Naive thymus-derived CD4-positive, alpha-beta T cell (primary cell): ENCODE results near the gene CASP9. TPM values are rescaled to one million over a fixed set of nuclear protein-coding genes. Genes with fewer than 3 reads are reported as not detected.
A peak's percentile ranks its signal among the peaks of the same experiment; 100 is the strongest.

Source experiments
- ATAC-seq: fragments of 150-1000 bp; cut with Tn5 transposase; 2 replicates; pipeline ENCODE4 v1.10.0; 2021; ENCODE audit warnings: mild to moderate bottlenecking, moderate library complexity
- CTCF ChIA-PET: fragments of 350-600 bp; sonication (Branson Sonifier 250); formaldehyde crosslinking; loops from one replicate; lab custom pipeline; 2021; ENCODE audit warnings: antibody characterized with exemption; lab: Charles Lee
- POLR2A ChIA-PET: fragments of 350-600 bp; sonication (Branson Sonifier 250); formaldehyde crosslinking; loops from one replicate; lab custom pipeline; 2021; ENCODE audit warnings: antibody characterized with exemption, inconsistent platforms; lab: Charles Lee
- DNase-seq, 9 donors: peaks; one replicate each; pipeline versions ENCODE4 v3.0.0 to v3.0.0-alpha.2; 2020 to 2022; ENCODE audit warnings: mixed read lengths in 1 of 9
- H3K27ac ChIP-seq: one replicate; pipeline ENCODE4 v1.7.0; 2013; ENCODE audit warnings: mild to moderate bottlenecking, low read depth, low read length, moderate library complexity
- H3K27me3 ChIP-seq, 2 donors: one replicate each; pipeline ENCODE4 v1.7.0; 2013; ENCODE audit warnings: low read length in 2 of 2, mild to moderate bottlenecking in 2 of 2, moderate library complexity in 2 of 2; ENCODE audit not compliant: control insufficient read depth in 2 of 2, insufficient read depth in 2 of 2
- H3K36me3 ChIP-seq, 3 experiments: 1 replicate in 2 of 3; 2 replicates in 1 of 3; pipeline ENCODE4 v1.7.0; 2013; ENCODE audit warnings: low read length in 3 of 3, mild to moderate bottlenecking in 3 of 3, moderate library complexity in 1 of 3; ENCODE audit not compliant: insufficient read depth in 3 of 3, control insufficient read depth in 2 of 3
- H3K4me1 ChIP-seq, 2 donors: one replicate each; pipeline ENCODE4 v1.7.0; 2013; ENCODE audit warnings: low read length in 2 of 2, mild to moderate bottlenecking in 2 of 2, moderate library complexity in 1 of 2; ENCODE audit not compliant: control insufficient read depth in 2 of 2, insufficient read depth in 2 of 2
- H3K4me3 ChIP-seq: 2 replicates; pipeline ENCODE4 v1.7.0; 2013; ENCODE audit warnings: mild to moderate bottlenecking, low read length
- H3K9me3 ChIP-seq, 3 experiments: 1 replicate in 2 of 3; 2 replicates in 1 of 3; pipeline ENCODE4 v1.7.0; 2013; ENCODE audit warnings: low read length in 3 of 3; ENCODE audit not compliant: control insufficient read depth in 2 of 3
- H3K27ac Mint-ChIP-seq, 9 donors: one replicate each; pipeline ENCODE4 v1.8.0; 2020 to 2022; ENCODE audit warnings: mixed read lengths in 9 of 9, mild to moderate bottlenecking in 8 of 9, moderate library complexity in 5 of 9, inconsistent platforms in 2 of 9
- H3K27me3 Mint-ChIP-seq, 5 donors: one replicate each; pipeline ENCODE4 v1.8.0; 2021 to 2022; ENCODE audit warnings: mixed read lengths in 5 of 5, mild to moderate bottlenecking in 1 of 5
- H3K36me3 Mint-ChIP-seq, 5 donors: one replicate each; pipeline ENCODE4 v1.8.0; 2020 to 2022; ENCODE audit warnings: mixed read lengths in 5 of 5, mild to moderate bottlenecking in 3 of 5, inconsistent platforms in 1 of 5
- H3K4me1 Mint-ChIP-seq, 7 donors: one replicate each; pipeline ENCODE4 v1.8.0; 2020 to 2022; ENCODE audit warnings: mixed read lengths in 7 of 7, mild to moderate bottlenecking in 3 of 7, inconsistent platforms in 1 of 7
- H3K4me3 Mint-ChIP-seq, 10 donors: one replicate each; pipeline ENCODE4 v1.8.0; 2020 to 2022; ENCODE audit warnings: mild to moderate bottlenecking in 10 of 10, mixed read lengths in 10 of 10, moderate library complexity in 6 of 10, inconsistent platforms in 2 of 10
- H3K9me3 Mint-ChIP-seq, 11 donors: one replicate each; pipeline ENCODE4 v1.8.0; 2020 to 2022; ENCODE audit warnings: mixed read lengths in 11 of 11, mild to moderate bottlenecking in 4 of 11, inconsistent platforms in 1 of 11, moderate library complexity in 1 of 11
- intact Hi-C, 2 donors: fragments of 100-400 bp; cut with micrococcal nuclease; formaldehyde crosslinking; loops; one replicate each; pipeline ENCODE4 v1.15.1; 2023
- polyA plus RNA-seq, 2 donors: library from polyadenylated mRNA; unstranded; fragments of 300-500 nt; fragmentation: Illumina TruSeq; gene quantifications; one replicate each; pipeline ENCODE4 v1.2.3, GENCODE V29; 2021
- total RNA-seq, 6 experiments: library from RNA in 5 of 6; stranded (reverse) in 5 of 6; gene quantifications; 1 replicate in 5 of 6; 2 replicates in 1 of 6; pipeline ENCODE4 v1.2.3 and lab custom pipeline; 2021 to 2026

Gene CASP9
- total and polyA plus RNA-seq, 7 experiments from 2014 or later: 9.0 to 22.2 (median 15.2) TPM

DNA sequence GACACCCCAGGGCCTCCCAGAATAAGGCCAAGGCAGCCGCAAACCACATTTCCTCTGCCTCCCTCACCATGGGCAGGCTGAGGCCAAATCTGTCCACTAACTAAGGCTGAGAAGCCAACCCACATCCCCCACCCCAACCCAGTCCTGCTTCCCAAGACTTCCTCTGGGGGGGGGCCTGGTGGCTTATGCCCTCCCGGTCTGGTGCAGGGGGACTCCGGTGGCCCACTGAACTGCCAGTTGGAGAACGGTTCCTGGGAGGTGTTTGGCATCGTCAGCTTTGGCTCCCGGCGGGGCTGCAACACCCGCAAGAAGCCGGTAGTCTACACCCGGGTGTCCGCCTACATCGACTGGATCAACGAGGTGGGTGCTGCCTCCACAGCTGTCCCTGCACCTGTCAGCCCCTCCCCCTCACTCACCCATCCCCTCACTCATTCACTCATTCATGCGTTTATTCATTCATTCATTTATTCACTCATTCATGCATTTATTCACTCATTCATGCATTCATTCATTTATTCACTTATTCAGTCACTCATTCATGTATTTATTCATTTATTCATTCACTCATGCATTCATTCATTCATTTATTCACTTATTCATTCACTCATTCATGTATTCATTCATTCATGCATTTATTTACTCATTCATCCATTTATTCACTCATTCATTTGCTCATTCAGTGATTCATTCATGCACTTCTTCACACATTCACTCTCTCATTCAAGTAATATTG lies 78.5 kb downstream of the CASP9 start:
- no peaks in the 10 kb centered on the region for H3K9me3 ChIP-seq
- no peak overlapping the region for H3K4me3 ChIP-seq
- Mint-ChIP-seq H3K4me1 (peaks cover 0 to 5% (median 3%) of the 10 kb centered on the region in 7 donors), H3K4me3 (no peak overlapping the region), H3K27me3 (peaks cover 6 to 18% (median 10%) of the 10 kb centered on the region in 5 donors), H3K27ac (no peak overlapping the region), H3K36me3 (no peaks in the 10 kb centered on the region), H3K9me3 (no peaks in the 10 kb centered on the region)
- ATAC-seq (no peak), DNase-seq (no peak)
- ChIA-PET POLR2A (no interaction called here), CTCF (no interaction called here)
- H3K4me1 ChIP-seq: no peaks in the 10 kb centered on the region
- H3K27me3 ChIP-seq: no peaks in the 10 kb centered on the region
- no peak overlapping the region for H3K27ac ChIP-seq
- intact Hi-C loops: no loop called here
- H3K36me3 ChIP-seq: no peaks in the 10 kb centered on the region

DNA sequence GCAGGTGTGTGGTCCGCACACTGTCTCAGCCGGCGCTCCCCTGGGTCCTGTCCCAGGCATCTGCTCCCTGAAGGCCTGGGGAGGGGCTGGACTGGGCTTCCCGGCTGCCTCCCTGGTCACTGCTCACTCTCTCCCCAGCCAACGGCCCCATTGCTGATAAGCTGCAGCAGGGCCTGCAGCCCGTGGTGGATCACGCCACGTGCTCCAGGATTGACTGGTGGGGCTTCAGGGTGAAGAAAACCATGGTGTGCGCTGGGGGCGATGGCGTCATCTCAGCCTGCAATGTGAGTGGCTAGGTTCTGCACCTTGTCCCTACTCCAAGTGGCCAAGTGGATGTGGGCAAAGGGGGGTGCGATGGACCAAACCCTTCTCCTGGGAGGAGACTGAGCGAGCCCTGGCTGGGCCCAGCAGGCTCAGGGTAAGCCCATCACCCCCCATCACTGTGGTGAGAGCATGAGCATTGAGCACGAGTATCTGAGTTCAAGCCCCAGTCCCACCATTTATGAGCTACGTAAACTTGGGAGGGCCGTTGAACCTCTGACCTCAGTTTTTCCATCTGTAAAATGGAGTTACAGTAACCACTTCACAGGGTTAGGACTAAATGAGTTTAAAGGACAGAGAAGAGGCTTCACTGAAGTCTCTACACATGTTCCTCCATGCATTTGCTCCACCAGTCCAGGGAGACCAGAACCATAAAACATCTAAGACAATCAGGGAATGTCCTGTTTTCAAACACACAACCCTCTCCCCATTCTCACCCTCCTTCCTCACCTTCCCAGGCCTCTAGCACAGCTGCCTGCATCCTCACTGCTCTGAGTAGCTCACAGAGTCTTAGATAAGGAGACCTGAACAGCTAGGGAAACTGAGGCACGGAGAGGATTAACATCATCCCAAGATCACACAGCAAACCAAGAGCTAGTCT lies 79.3 kb downstream of the CASP9 start:
- H3K4me3 ChIP-seq: no peak overlapping the region
- no peak overlapping the region for H3K27ac Mint-ChIP-seq
- intact Hi-C loops: no loop called here
- DNase-seq (no peak), ATAC-seq (no peak)
- H3K27me3 ChIP-seq: no peaks in the 10 kb centered on the region
- H3K4me1 ChIP-seq: no peaks in the 10 kb centered on the region
- H3K36me3 ChIP-seq: no peaks in the 10 kb centered on the region
- CTCF ChIA-PET: no interaction called here
- H3K9me3 ChIP-seq: no peaks in the 10 kb centered on the region
- H3K36me3 Mint-ChIP-seq: no peaks in the 10 kb centered on the region
- H3K4me1 Mint-ChIP-seq: peaks cover 0 to 5% (median 3%) of the 10 kb centered on the region in 7 donors
- H3K27me3 Mint-ChIP-seq: peaks cover 6 to 18% (median 10%) of the 10 kb centered on the region in 5 donors
- H3K9me3 Mint-ChIP-seq: no peaks in the 10 kb centered on the region
- POLR2A ChIA-PET: no interaction called here
- no peak overlapping the region for H3K27ac ChIP-seq
- H3K4me3 Mint-ChIP-seq: no peak overlapping the region

DNA sequence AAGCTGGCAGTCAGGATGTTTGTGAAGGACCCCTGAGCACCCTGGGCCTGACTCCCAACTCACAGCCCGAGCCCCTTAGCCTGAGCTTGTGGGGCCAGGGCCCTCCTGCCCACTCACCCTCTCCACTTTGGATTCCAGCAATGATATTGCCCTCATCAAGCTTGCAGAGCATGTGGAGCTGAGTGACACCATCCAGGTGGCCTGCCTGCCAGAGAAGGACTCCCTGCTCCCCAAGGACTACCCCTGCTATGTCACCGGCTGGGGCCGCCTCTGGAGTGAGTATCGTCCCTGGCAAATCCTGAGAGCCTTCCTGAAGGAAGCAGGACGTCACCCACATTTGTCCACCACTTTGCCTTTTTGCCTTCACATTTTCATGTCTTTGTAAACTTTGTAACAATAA lies 80.7 kb downstream of the CASP9 start:
- DNase-seq: no peak
- no peaks in the 10 kb centered on the region for H3K36me3 Mint-ChIP-seq
- no peak overlapping the region for H3K27ac ChIP-seq
- intact Hi-C loops: no loop called here
- H3K27me3 ChIP-seq: no peaks in the 10 kb centered on the region
- ATAC-seq: no peak
- peaks cover 0 to 5% (median 3%) of the 10 kb centered on the region in 7 donors for H3K4me1 Mint-ChIP-seq
- H3K27me3 Mint-ChIP-seq: peaks cover 6 to 18% (median 10%) of the 10 kb centered on the region in 5 donors
- H3K4me3 ChIP-seq: no peak overlapping the region
- no peaks in the 10 kb centered on the region for H3K9me3 Mint-ChIP-seq
- H3K27ac Mint-ChIP-seq: no peak overlapping the region
- H3K4me1 ChIP-seq: no peaks in the 10 kb centered on the region
- H3K9me3 ChIP-seq: no peaks in the 10 kb centered on the region
- H3K36me3 ChIP-seq: no peaks in the 10 kb centered on the region
- ChIA-PET CTCF (no interaction called here), POLR2A (no interaction called here)
- H3K4me3 Mint-ChIP-seq: no peak overlapping the region

DNA sequence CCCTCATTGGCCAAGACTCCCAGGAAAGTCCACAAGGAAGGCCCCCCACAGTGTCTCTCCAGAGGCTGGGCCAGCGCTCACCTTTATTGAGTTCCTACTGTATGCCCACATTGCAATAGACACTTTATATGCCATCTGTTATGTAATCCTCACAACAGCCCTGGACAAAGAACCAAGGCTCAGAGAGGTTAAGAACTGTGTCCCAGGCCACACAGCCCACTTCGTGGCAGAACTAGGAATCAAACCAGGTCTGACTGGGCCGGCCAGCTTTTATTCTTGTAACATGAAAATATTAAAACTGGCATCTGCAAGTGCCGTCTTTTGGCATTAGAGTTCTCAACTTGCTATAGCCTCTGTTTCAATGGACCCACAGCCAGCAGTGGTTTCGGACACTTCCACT lies 81.3 kb downstream of the CASP9 start:
- ChIA-PET CTCF (no interaction called here), POLR2A (no interaction called here)
- H3K27me3 Mint-ChIP-seq: peaks cover 6 to 18% (median 9%) of the 10 kb centered on the region in 5 donors
- Histone ChIP-seq H3K27me3 (no peaks in the 10 kb centered on the region), H3K9me3 (no peaks in the 10 kb centered on the region), H3K4me1 (no peaks in the 10 kb centered on the region), H3K36me3 (no peaks in the 10 kb centered on the region), H3K27ac (no peak overlapping the region), H3K4me3 (no peak overlapping the region)
- H3K36me3 Mint-ChIP-seq: no peaks in the 10 kb centered on the region
- no peak overlapping the region for H3K27ac Mint-ChIP-seq
- ATAC-seq (no peak), DNase-seq (no peak)
- H3K4me1 Mint-ChIP-seq: peaks cover 0 to 5% (median 3%) of the 10 kb centered on the region in 7 donors
- H3K9me3 Mint-ChIP-seq: no peaks in the 10 kb centered on the region
- intact Hi-C loops: no loop called here
- H3K4me3 Mint-ChIP-seq: no peak overlapping the region

DNA sequence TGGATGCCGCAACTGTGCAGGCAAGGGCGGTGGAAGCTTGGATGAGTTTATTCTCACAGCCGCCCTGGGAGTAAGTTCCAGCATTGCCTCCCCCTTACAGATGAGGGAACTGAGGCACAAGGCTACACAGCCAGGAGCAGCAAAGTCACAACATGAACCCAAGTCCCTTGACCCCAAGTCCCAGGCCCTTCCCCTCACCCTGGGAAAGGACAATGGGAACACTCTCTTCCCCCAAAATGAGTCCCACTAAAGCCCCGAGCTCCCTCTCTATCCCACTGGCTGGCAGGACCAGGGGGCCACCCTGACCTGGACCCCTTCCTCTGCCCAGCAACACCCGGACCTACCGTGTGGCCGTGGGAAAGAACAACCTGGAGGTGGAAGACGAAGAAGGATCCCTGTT lies 81.9 kb downstream of the CASP9 start:
- Mint-ChIP-seq H3K4me1 (peaks cover 0 to 5% (median 3%) of the 10 kb centered on the region in 7 donors), H3K27me3 (peaks cover 5 to 18% (median 6%) of the 10 kb centered on the region in 5 donors), H3K9me3 (no peaks in the 10 kb centered on the region), H3K36me3 (no peaks in the 10 kb centered on the region), H3K4me3 (no peak overlapping the region), H3K27ac (peak overlapping the region in 1 of 9 donors; percentile 74)
- POLR2A ChIA-PET: no interaction called here
- no peaks in the 10 kb centered on the region for H3K27me3 ChIP-seq
- no peak for DNase-seq
- no peaks in the 10 kb centered on the region for H3K4me1 ChIP-seq
- no peak for ATAC-seq
- CTCF ChIA-PET: no interaction called here
- H3K4me3 ChIP-seq: no peak overlapping the region
- no peaks in the 10 kb centered on the region for H3K9me3 ChIP-seq
- H3K27ac ChIP-seq: no peak overlapping the region
- no peaks in the 10 kb centered on the region for H3K36me3 ChIP-seq
- intact Hi-C loops: no loop called here
